Parathyroid adenoma (tissue), 2 donors: Measurements from ENCODE around the gene HERC3.

Source experiments
- H2AFZ ChIP-seq: fragments of 300-600 bp; sonication (generic); one replicate; pipeline ENCODE4 v1.7.0; 2017; ENCODE audit warnings: antibody characterized with exemption, mild to moderate bottlenecking
- H3K27ac ChIP-seq: fragments of 300-600 bp; sonication (generic); one replicate; pipeline ENCODE4 v1.7.0; 2017
- H3K27me3 ChIP-seq: fragments of 300-600 bp; sonication (generic); one replicate; pipeline ENCODE4 v1.7.0; 2017; ENCODE audit warnings: low read length; ENCODE audit not compliant: control insufficient read depth, insufficient read depth
- H3K36me3 ChIP-seq: fragments of 300-600 bp; sonication (generic); one replicate; pipeline ENCODE4 v1.7.0; 2017; ENCODE audit warnings: low read length; ENCODE audit not compliant: control insufficient read depth, insufficient read depth
- H3K4me1 ChIP-seq: fragments of 300-600 bp; sonication (generic); one replicate; pipeline ENCODE4 v1.7.0; 2017; ENCODE audit warnings: control low read depth
- H3K4me2 ChIP-seq: fragments of 300-600 bp; sonication (generic); one replicate; pipeline ENCODE4 v1.7.0; 2017; ENCODE audit warnings: low read length
- H3K4me3 ChIP-seq: fragments of 300-600 bp; sonication (generic); one replicate; pipeline ENCODE4 v1.7.0; 2017; ENCODE audit warnings: low read depth, low read length
- H3K79me2 ChIP-seq: fragments of 300-600 bp; sonication (generic); one replicate; pipeline ENCODE4 v1.7.0; 2017; ENCODE audit warnings: control low read depth
- H3K9ac ChIP-seq: fragments of 300-600 bp; sonication (generic); one replicate; pipeline ENCODE4 v1.7.0; 2017; ENCODE audit warnings: mild to moderate bottlenecking
- H3K9me3 ChIP-seq: fragments of 300-600 bp; sonication (generic); one replicate; pipeline ENCODE4 v1.7.0; 2017; ENCODE audit warnings: low read length; ENCODE audit not compliant: control insufficient read depth
- TF ChIP-seq, protein P1 (sequence below): fragments of 300-600 bp; sonication (generic); IDR thresholded peaks from one replicate; pipeline ENCODE4 v1.7.0; 2017; ENCODE audit warnings: antibody characterized with exemption, mild to moderate bottlenecking
- donor health status: primary hyperparathyroidism.

HERC3 gene

GRCh38 chr4:88705805-88706492 is 113.7 kb downstream of the HERC3 start:
- Histone ChIP-seq H3K9me3 (no peaks in the 10 kb centered on the region), H3K79me2 (no peaks in the 10 kb centered on the region), H2AFZ (no peak overlapping the region), H3K4me1 (peaks cover 3% of the 10 kb centered on the region), H3K36me3 (no peaks in the 10 kb centered on the region), H3K27me3 (no peaks in the 10 kb centered on the region), H3K4me3 (no peak overlapping the region), H3K9ac (no peak overlapping the region), H3K27ac (no peak overlapping the region), H3K4me2 (no peak overlapping the region)
- TF ChIP-seq, protein P1, sequence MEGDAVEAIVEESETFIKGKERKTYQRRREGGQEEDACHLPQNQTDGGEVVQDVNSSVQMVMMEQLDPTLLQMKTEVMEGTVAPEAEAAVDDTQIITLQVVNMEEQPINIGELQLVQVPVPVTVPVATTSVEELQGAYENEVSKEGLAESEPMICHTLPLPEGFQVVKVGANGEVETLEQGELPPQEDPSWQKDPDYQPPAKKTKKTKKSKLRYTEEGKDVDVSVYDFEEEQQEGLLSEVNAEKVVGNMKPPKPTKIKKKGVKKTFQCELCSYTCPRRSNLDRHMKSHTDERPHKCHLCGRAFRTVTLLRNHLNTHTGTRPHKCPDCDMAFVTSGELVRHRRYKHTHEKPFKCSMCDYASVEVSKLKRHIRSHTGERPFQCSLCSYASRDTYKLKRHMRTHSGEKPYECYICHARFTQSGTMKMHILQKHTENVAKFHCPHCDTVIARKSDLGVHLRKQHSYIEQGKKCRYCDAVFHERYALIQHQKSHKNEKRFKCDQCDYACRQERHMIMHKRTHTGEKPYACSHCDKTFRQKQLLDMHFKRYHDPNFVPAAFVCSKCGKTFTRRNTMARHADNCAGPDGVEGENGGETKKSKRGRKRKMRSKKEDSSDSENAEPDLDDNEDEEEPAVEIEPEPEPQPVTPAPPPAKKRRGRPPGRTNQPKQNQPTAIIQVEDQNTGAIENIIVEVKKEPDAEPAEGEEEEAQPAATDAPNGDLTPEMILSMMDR = no peak

- H3K36me3 ChIP-seq = no peaks in the 10 kb centered on the region
- peaks cover 3% of the 10 kb centered on the region for H3K4me1 ChIP-seq
- TF ChIP-seq, protein P1 = peak; percentile 44
- H3K4me2 ChIP-seq = no peak overlapping the region
- H3K4me3 ChIP-seq = no peak overlapping the region
- H3K9ac ChIP-seq = no peak overlapping the region
- H3K79me2 ChIP-seq = no peaks in the 10 kb centered on the region
- no peak overlapping the region for H3K27ac ChIP-seq
- peak overlapping the region; percentile 60 for H2AFZ ChIP-seq
- H3K27me3 ChIP-seq = no peaks in the 10 kb centered on the region
- no peaks in the 10 kb centered on the region for H3K9me3 ChIP-seq
Observed at GRCh38 chr4:88706574-88706973, 114.3 kb downstream of the HERC3 start.

GRCh38 chr4:88709989-88710388 is 117.7 kb downstream of the HERC3 start:
- Histone ChIP-seq H2AFZ (no peak overlapping the region), H3K9me3 (no peaks in the 10 kb centered on the region), H3K36me3 (no peaks in the 10 kb centered on the region), H3K4me2 (no peak overlapping the region), H3K27me3 (no peaks in the 10 kb centered on the region), H3K4me1 (peaks cover 3% of the 10 kb centered on the region), H3K4me3 (no peak overlapping the region), H3K27ac (no peak overlapping the region), H3K9ac (no peak overlapping the region), H3K79me2 (no peaks in the 10 kb centered on the region)
- TF ChIP-seq, protein P1 = no peak

DNA sequence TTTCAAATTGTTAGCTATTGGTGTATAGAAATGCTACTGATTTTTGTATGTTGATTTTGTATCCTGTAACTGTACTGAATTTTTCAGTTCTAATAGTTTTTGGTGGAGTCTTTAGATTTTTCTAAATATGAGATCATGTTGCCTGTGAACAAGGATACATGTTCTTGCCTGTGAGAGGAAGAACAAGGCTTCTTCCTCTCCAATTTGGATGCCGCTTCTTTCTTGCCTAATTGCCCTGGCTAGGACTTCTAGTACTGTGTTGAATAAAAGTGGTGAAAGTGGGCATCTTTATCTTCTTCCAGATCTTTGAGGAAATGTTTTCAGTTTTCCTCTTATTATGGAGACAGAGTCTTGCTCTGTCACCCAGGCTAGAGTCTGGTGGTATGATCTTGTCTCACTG is 121.5 kb downstream of the HERC3 start:
- H3K9ac ChIP-seq = no peak overlapping the region
- H3K4me1 ChIP-seq = no peaks in the 10 kb centered on the region
- no peak overlapping the region for H3K4me3 ChIP-seq
- H3K27me3 ChIP-seq = no peaks in the 10 kb centered on the region
- H3K9me3 ChIP-seq = no peaks in the 10 kb centered on the region
- no peak overlapping the region for H2AFZ ChIP-seq
- no peak overlapping the region for H3K27ac ChIP-seq
- H3K36me3 ChIP-seq = no peaks in the 10 kb centered on the region
- no peak overlapping the region for H3K4me2 ChIP-seq
- no peaks in the 10 kb centered on the region for H3K79me2 ChIP-seq
- TF ChIP-seq, protein P1 = no peak

GRCh38 chr4:88718098-88718497 is 125.8 kb downstream of the HERC3 start:
- no peak overlapping the region for H3K4me2 ChIP-seq
- no peaks in the 10 kb centered on the region for H3K79me2 ChIP-seq
- no peaks in the 10 kb centered on the region for H3K36me3 ChIP-seq
- H2AFZ ChIP-seq = no peak overlapping the region
- no peaks in the 10 kb centered on the region for H3K27me3 ChIP-seq
- no peaks in the 10 kb centered on the region for H3K9me3 ChIP-seq
- no peak overlapping the region for H3K4me3 ChIP-seq
- H3K9ac ChIP-seq = no peak overlapping the region
- H3K27ac ChIP-seq = no peak overlapping the region
- TF ChIP-seq, protein P1 = no peak
- H3K4me1 ChIP-seq = no peaks in the 10 kb centered on the region
